Measurements from ENCODE around the gene ATAD1.
"Not testable (repeated sequence)": the region's sequence is repeated elsewhere in the genome, so short reads cannot be mapped to it uniquely, and the experiment has no call there.

ATAD1 gene

DNA sequence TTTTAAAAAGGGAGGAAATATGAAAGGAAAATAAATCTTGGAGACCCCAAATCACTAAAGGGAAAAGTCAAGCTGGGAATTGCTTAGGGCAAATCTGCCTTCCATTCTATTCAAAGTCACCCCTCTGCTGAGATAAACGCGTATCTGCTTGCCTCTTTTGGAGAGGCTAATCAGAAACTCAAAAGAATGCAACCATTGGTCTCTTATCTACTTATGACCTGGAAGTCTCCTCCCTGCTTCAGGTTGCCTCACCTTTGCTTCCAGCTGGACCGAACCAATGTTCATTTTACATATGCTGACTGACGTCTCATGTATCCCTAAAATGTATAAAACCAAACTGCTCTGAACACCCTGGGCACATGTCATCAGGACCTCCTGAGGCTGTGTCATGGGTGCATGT lies 14.7 kb downstream of the ATAD1 start:
- DNase-seq (ENCODE audit: low spot score) = no peak

GRCh38 chr10:87801813-87802435 lies 16.1 kb downstream of the ATAD1 start:
- DNase-seq (ENCODE audit: low spot score) = not testable (repeated sequence)

DNA sequence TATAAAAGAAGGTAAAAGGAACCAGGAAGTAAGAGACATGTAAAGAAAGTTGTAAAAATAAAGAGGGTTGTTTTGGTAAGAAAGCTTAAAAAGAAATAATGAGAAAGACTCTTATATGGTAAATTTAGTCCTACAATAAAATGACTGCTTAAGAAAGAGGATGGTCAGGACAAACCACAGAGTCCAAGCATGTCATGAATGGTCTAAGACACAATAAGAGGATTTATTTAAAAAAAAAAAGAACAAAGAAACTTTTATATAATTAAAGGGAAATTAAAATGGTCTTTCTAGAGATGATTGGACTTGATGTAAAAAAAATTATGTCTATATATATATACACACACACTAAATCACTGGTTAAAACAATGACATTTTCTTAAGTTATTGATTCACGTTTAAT lies 18.2 kb downstream of the ATAD1 start:
- DNase-seq (ENCODE audit: low spot score) = no peak

- DNase-seq (ENCODE audit: low spot score) = no peak
Measured at GRCh38 chr10:87798082-87798481, 19.9 kb downstream of the ATAD1 start.

GRCh38 chr10:87794285-87794684 lies 23.7 kb downstream of the ATAD1 start:
- DNase-seq (ENCODE audit: low spot score) = no peak

- no peak for DNase-seq (ENCODE audit: low spot score)
Measured at GRCh38 chr10:87790185-87790584, 27.8 kb downstream of the ATAD1 start.

DNA sequence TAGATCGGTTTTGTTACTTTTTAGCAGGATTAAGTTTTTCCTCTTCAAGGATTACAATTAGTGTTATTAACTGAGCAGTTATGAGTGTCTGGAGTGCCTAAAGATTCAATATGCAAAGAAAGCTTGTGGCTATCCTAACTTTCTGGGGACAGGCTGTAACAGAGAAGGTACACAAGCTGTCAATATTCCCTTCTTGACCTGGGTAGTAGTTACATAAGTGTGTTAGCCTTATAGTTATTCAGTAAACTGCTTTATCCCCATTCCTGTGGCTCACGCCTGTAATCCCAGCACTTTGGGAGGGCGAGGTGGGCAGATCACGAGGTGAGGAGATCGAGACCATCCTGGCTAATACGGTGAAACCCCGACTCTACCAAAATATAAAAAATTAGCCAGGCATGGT lies 31.6 kb downstream of the ATAD1 start:
- no peak for DNase-seq (ENCODE audit: low spot score)

- DNase-seq (ENCODE audit: low spot score) = no peak
Measured at GRCh38 chr10:87782721-87783120, 35.3 kb downstream of the ATAD1 start.

DNA sequence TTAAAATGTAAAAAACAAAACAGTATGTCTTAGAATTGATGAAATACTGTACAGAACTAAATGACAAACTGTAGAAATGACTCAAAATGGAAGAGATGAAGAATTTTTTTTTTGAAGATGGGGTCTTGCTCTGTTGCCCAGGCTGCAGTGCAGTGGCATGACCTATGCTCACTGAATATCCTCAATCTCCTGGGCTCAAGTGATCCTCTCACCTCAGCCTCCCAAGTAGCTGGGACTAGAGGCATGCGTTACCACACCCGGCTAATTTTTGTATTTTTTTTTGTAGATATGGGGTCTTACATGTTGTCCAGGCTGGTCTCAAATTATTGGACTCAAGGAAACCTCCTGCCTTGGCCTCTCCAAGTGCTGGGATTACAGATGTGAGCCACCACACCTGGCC lies 36.5 kb downstream of the ATAD1 start:
- DNase-seq (ENCODE audit: low spot score) = no peak

DNA sequence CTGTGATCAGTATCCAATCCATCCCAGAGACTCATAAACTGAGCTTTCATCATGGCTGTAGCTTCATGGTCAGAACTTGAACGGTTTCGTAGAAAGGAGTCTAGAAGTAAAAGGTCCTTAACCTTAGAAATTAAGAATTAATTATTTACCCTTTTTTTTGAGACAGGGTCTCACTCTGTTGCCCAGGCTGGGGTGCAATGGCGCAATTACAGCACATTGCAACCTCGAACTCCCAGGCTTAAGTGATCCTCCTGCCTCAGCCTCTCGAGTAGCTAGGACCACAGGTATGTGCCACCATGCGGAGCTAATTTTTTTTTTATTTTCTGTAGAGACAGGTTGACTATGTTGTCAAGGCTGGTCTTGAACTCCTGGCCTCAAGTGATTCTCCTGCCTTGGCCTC lies 41.7 kb downstream of the ATAD1 start:
- DNase-seq (ENCODE audit: low spot score) = no peak

DNA sequence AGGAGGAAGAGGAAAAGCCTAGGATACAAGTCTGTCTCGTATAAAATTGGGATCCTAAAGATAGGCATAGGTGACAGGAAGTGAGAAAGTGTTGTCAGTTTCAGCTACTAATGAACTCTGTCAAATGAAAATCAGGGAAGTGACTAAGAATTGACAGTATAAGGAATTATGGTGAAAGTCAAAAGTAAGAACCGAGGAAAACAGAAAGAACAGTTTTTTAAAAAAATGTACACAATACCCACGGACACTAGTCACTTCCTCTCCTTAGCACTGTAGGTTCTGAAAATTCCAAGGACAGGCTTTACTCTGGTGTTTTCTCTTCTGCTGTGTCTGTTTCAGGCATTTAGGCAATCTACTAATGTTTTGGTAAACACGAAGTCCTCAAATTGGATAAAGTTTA lies 42.3 kb downstream of the ATAD1 start:
- no peak for DNase-seq (ENCODE audit: low spot score)

- DNase-seq (ENCODE audit: low spot score) = no peak
Measured at GRCh38 chr10:87771871-87772500, 46.0 kb downstream of the ATAD1 start.

DNA sequence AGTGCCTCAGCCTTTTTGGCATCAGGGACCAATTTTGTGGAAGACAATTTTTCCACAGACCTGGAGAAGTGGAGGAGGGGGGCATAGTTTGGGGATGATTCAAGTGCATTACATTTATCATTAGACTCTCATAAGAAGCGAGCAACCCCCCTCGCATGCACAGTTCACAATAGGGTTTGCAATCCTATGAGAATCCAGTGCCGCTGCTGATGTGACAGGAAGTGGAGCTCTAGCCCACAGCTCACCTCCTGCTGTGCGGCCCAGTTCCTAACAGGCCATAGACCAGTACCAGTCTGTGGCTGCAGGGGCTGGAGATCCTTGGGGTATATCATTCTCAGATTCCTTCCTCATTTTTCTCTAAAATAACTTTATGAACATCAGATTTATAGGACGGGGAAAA lies 50.8 kb downstream of the ATAD1 start:
- DNase-seq (ENCODE audit: low spot score) = no peak

DNA sequence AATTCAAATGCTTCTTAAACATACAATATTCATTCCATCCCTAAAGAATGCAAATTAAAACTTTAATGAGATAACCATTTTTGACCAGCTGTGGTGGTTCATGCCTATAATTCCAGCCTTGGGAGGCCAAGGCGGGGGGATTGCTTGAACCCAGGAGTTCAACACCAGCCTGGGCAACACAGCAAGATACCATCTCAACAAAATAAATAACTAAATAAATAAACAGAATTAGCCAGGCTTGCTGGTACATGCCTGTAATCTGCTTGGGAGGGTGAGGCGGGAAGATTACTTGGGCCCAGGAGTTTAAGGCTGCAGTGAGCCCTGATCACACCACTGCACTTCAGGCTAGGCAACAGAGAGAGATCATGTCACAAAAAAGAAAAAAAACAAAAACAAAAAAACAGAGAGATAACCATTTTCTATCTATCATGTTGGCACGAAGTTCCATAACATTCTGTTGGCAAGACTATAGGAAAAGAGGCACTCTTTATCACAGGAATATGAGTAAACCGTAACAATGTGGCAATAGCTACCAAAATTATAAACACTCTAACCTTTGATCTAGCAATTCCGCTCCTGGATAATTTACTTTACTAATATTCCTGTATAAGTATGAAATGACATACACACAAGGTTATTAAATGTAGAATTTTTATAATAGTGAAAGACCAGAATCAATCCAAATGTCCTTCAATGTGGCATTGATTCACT lies 52.2 kb downstream of the ATAD1 start:
- DNase-seq (ENCODE audit: low spot score) = no peak

DNA sequence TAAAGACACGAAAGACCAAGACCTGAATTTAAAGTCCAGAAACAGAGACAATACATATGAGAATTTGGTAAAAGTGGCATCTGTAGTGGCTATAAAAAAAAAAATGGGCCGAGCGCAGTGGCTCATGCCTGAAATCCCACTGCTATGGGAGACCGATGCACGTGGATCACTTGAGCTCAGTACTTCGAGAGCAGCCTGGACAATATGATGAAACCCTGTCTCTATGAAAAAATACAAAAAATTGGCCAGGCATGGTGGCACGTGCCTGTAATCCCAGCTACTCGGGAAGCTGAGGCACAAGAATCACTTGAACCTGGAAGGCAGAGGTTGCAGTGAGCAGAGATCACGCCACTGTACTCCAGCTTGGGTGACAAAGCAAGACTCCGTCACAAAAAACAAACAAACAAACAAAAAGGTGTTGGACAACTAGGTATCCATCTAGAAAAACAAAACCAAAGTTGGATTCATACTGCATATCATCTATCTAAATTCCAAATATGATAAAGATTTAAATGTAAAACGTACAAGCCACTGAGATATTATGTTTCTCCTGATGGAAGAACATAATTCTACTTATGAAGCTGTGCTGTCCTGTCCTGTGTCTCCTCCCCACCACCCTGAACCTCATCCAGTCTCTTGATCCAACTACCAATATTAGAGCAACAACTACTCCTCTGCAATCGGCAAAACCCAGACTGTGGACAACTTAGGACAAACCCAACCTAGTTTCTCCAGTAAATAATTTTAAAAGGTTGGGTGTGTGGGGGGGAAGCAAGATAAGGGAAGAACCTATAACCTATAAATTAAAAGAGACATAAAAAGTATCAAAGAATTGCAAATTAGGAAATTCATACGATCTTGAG lies 53.7 kb downstream of the ATAD1 start:
- no peak for DNase-seq (ENCODE audit: low spot score)

DNA sequence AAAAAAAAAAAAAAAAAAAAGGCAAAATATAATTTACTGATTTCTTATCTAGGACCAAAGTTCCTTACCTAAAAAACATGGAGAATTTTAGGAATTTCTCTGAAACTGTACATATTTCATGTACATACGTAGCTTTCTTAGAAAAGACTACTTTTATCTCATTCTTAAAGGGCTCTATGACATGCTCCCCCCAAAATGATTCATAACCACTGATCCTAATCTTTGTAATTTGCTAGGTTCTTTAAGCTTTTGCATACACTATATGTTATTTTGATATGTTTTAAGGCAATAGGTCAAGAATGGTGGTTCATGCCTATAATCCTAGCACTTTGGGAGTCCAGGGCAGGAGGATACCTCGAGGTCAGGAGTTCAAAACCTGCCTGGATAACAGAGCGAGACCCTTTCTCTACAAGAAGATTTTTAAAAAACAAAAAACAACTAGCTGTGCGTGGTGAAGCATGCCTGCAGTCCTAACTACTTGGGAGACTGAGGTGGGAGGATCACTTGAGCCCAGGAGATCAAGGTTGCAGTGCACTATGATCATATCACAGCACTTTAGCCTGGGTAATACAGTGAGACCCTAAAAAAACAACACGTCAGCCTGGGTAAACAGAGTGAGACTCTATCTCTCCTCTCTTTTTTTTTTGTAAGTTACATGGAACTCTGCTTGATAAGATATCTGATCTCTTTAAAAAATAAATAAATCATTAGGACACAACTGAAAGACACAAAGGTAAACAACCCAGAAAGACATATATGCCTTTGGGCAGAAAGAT lies 54.8 kb downstream of the ATAD1 start:
- DNase-seq (ENCODE audit: low spot score) = no peak

DNA sequence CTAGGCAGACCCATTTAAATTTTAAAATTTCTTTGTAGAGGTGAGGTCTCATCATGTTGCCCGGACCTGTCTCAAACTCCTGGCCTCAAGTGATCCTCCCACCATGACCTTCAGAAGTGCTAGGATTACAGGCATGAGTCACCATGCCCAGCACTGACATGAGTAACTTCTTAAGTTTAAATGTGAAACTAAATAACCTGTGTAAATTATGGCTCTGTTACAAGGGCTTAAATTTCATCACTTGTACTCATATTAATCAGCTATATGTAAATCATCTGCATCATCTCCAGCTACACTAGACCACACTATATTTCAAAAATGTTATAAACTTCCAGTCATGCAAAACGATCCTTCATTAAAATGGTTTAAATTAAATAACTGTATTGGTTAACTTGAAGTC lies 56.1 kb downstream of the ATAD1 start:
- no peak for DNase-seq (ENCODE audit: low spot score)

DNA sequence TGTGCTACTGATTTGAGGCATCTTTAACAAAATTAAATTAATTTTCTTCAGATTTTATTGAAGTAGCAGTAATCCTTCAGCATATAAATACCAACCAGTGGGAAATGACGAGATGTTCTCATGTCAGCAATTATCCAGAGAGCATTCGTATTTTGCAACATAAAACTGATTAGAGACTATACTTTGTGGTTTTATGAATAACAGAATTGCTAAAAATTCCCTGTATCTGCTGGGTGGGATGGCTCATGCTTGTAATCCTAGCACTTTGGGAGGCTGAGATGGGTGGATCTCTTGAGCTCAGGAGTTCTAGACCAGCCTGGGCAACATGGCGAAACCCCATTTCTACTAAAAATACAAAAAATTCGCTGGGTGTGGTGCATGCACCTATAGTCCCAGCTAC lies 56.9 kb downstream of the ATAD1 start:
- no peak for DNase-seq (ENCODE audit: low spot score)

- no peak for DNase-seq (ENCODE audit: low spot score)
Measured at GRCh38 chr10:87760195-87760905, 57.7 kb downstream of the ATAD1 start.

DNA sequence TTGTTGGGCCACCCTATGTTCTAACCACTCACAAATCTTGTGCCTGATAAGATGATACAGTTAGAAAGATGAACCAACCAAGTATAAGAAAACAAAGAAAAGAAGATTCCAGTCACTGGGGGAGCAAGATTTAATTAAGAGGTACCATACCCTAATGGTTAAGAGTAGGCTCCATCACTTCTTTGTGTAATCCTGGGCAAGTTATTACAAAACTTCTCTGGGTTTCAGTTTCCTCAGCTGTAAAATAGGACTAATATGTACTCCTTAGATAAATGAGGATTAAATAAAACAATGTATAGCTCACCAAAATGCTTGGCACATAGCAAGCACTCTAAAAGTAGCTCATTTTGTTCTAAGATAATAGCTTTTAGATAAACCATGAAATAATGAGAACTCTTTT lies 58.5 kb downstream of the ATAD1 start:
- DNase-seq (ENCODE audit: low spot score) = no peak

DNA sequence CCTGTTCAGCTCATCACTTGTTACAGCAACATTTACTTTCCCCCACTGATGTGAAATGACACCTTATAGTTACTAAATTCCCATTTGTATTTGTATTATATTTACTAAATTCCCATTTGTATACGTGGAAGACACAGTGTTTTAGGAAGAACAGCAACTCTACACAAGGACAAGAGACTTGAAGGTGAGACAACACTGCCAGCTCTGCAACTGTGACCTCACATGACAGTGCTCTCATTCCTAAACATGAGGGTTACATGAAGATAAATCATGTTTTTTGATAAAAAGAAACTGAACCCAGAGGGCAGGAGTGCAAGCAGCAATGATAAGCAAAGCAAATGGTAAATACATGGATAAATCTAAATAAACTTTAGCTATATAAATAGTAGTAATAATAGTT lies 60.3 kb downstream of the ATAD1 start:
- no peak for DNase-seq (ENCODE audit: low spot score)
